ENCODE measurements around the gene ANKRD40. TPM values are rescaled to one million over a fixed set of nuclear protein-coding genes. Genes with fewer than 3 reads are reported as not detected.

ANKRD40 gene
- total RNA-seq, 1 donor from 2014 or later, result 41.1 TPM

DNA sequence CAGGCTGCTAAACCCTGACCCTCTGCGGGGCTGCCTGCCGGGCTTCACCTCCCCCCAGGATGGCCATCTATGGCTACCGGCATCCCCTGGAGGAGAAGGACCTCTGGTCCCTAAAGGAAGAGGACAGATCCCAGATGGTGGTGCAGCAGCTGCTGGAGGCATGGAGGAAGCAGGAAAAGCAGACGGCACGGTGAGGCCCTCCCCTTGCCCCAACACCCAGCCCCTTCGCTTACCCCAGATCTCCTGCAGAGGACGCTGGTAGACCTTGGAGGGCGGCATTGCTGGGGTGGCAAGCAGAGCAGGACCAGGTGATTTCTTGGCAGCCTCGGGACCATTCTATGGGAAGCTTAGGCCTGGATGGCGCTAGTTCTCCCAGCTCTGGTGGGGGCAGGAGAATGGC is 48.5 kb downstream of the ANKRD40 start:
- peaks cover 25% of the 10 kb centered on the region for H3K4me1 Mint-ChIP-seq (ENCODE audit: unreplicated experiment)
- TF ChIP-seq, protein P1, sequence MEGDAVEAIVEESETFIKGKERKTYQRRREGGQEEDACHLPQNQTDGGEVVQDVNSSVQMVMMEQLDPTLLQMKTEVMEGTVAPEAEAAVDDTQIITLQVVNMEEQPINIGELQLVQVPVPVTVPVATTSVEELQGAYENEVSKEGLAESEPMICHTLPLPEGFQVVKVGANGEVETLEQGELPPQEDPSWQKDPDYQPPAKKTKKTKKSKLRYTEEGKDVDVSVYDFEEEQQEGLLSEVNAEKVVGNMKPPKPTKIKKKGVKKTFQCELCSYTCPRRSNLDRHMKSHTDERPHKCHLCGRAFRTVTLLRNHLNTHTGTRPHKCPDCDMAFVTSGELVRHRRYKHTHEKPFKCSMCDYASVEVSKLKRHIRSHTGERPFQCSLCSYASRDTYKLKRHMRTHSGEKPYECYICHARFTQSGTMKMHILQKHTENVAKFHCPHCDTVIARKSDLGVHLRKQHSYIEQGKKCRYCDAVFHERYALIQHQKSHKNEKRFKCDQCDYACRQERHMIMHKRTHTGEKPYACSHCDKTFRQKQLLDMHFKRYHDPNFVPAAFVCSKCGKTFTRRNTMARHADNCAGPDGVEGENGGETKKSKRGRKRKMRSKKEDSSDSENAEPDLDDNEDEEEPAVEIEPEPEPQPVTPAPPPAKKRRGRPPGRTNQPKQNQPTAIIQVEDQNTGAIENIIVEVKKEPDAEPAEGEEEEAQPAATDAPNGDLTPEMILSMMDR (IDR thresholded peaks at IDR 0.05), result no peak
- DNase-seq (ENCODE audit: extremely low spot score, unreplicated experiment), result no peak
- H3K4me3 Mint-ChIP-seq (ENCODE audit: unreplicated experiment), result no peak overlapping the region
- no peaks in the 10 kb centered on the region for H3K27me3 Mint-ChIP-seq (ENCODE audit: unreplicated experiment)
- no peaks in the 10 kb centered on the region for H3K9me3 Mint-ChIP-seq (ENCODE audit: unreplicated experiment)
- H3K36me3 Mint-ChIP-seq (ENCODE audit: unreplicated experiment), result no peaks in the 10 kb centered on the region
- H3K27ac Mint-ChIP-seq (ENCODE audit: unreplicated experiment), result no peak overlapping the region

DNA sequence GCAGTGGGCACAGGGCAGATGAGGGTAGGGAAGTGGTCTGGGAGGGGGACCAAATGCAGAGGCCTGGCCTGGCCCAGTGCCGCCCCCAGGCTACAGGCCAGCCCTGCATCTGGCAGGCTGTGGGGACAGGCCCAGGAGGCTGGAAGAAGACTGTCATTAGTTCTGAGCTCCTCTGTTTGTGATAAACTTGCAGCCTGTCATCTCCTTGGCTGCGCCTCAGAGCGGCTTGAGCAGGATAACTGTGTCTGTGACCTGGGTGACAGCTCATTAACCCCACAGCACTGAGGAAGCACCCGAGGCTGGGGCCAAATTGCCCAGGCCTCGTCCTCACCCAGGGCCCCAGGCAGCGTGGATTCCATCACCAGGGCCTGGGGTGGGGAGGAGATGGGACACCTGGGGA is 49.1 kb downstream of the ANKRD40 start:
- Mint-ChIP-seq H3K9me3 (ENCODE audit: unreplicated experiment) (no peaks in the 10 kb centered on the region), H3K4me1 (ENCODE audit: unreplicated experiment) (peaks cover 25% of the 10 kb centered on the region), H3K4me3 (ENCODE audit: unreplicated experiment) (no peak overlapping the region), H3K27ac (ENCODE audit: unreplicated experiment) (no peak overlapping the region), H3K36me3 (ENCODE audit: unreplicated experiment) (no peaks in the 10 kb centered on the region), H3K27me3 (ENCODE audit: unreplicated experiment) (no peaks in the 10 kb centered on the region)
- DNase-seq (ENCODE audit: extremely low spot score, unreplicated experiment), result no peak
- TF ChIP-seq, protein P1 (IDR thresholded peaks at IDR 0.05), result no peak

DNA sequence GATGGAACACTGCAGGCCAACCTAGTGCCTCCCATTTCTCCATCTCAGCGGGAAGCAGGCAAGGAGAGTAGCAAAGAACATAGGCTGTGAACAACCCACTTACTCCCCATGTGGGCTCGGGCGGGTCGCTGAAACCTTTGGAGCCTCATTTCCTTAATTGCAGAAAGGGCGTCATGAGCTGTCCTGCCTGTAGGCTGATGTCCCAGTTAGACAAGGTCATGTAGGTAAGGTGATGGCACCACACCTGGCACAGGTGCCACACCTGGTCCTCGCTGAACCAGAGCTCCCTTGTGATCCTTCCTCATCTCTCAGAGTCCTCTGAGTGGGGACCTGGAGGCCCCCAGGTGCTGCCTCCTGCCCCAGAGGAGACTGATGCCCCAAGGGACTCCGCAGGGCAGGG is 50.1 kb downstream of the ANKRD40 start:
- no peak for DNase-seq (ENCODE audit: extremely low spot score, unreplicated experiment)
- Mint-ChIP-seq H3K27ac (ENCODE audit: unreplicated experiment) (no peak overlapping the region), H3K9me3 (ENCODE audit: unreplicated experiment) (no peaks in the 10 kb centered on the region), H3K36me3 (ENCODE audit: unreplicated experiment) (no peaks in the 10 kb centered on the region), H3K4me3 (ENCODE audit: unreplicated experiment) (no peak overlapping the region), H3K27me3 (ENCODE audit: unreplicated experiment) (no peaks in the 10 kb centered on the region), H3K4me1 (ENCODE audit: unreplicated experiment) (peaks cover 25% of the 10 kb centered on the region)
- TF ChIP-seq, protein P1 (IDR thresholded peaks at IDR 0.05), result no peak

DNA sequence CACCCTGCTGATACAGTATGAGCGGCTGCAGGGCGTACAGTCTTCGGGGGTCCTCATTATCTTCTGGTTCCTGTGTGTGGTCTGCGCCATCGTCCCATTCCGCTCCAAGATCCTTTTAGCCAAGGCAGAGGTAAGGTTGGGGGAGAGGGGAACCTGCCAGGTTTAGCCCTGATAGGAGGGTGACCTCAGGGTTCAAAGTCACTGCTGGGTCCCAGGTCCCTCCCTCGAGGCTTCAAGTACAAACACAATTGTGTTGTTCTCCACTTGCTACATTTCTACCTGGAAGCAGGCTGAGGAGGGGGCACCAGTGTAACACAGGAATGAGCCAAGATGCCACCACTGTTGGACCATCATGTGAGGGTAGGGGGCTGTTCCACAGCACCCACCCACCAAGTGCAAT is 50.7 kb downstream of the ANKRD40 start:
- H3K4me1 Mint-ChIP-seq (ENCODE audit: unreplicated experiment), result peaks cover 23% of the 10 kb centered on the region
- no peak overlapping the region for H3K4me3 Mint-ChIP-seq (ENCODE audit: unreplicated experiment)
- DNase-seq (ENCODE audit: extremely low spot score, unreplicated experiment), result no peak
- H3K27me3 Mint-ChIP-seq (ENCODE audit: unreplicated experiment), result no peaks in the 10 kb centered on the region
- TF ChIP-seq, protein P1 (IDR thresholded peaks at IDR 0.05), result no peak
- no peak overlapping the region for H3K27ac Mint-ChIP-seq (ENCODE audit: unreplicated experiment)
- no peaks in the 10 kb centered on the region for H3K9me3 Mint-ChIP-seq (ENCODE audit: unreplicated experiment)
- no peaks in the 10 kb centered on the region for H3K36me3 Mint-ChIP-seq (ENCODE audit: unreplicated experiment)

DNA sequence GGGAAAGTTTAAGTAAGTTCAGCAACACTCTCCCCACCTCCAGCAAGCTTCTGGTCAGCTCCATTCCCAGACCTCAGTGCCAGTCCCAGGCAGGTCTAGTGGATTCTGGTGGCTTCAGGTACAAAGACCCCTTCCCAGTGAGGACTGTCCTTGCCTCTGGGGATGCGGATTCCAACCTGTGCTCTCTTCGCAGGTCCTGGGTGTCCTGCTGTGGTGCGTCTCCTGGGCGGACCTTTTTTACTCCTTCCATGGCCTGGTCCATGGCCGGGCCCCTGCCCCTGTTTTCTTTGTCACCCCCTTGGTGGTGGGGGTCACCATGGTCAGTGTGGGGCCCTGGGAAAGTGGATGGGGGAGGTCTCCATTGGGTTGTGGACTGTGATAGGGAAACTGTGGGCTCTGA is 51.2 kb downstream of the ANKRD40 start:
- no peak for DNase-seq (ENCODE audit: extremely low spot score, unreplicated experiment)
- Mint-ChIP-seq H3K9me3 (ENCODE audit: unreplicated experiment) (no peaks in the 10 kb centered on the region), H3K4me3 (ENCODE audit: unreplicated experiment) (no peak overlapping the region), H3K36me3 (ENCODE audit: unreplicated experiment) (no peaks in the 10 kb centered on the region), H3K27me3 (ENCODE audit: unreplicated experiment) (no peaks in the 10 kb centered on the region), H3K27ac (ENCODE audit: unreplicated experiment) (no peak overlapping the region), H3K4me1 (ENCODE audit: unreplicated experiment) (peaks cover 17% of the 10 kb centered on the region)
- TF ChIP-seq, protein P1 (IDR thresholded peaks at IDR 0.05), result no peak
